ENCODE results near the gene CNEP1R1.

The CNEP1R1 gene

DNA sequence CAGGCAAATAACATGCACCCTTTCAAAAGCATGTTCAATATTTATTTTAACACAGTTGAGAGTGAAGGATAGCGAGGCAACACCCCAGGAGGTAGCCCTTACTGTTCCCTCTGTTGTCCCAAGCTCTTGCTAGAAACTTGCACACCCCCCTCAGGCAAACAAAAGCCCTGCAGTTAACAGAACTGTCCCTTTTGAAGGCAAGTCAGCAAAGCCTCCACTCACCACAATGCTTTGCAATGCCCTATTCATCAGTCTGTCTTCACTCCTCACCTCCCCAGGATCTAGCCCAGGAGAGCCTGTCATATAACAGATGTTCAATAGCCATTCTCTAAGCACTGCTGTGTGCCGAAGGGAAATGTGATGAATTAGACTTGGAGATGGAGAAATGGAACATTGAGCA is 3.5 kb upstream of the CNEP1R1 start:
- DNase-seq = no peak

DNA sequence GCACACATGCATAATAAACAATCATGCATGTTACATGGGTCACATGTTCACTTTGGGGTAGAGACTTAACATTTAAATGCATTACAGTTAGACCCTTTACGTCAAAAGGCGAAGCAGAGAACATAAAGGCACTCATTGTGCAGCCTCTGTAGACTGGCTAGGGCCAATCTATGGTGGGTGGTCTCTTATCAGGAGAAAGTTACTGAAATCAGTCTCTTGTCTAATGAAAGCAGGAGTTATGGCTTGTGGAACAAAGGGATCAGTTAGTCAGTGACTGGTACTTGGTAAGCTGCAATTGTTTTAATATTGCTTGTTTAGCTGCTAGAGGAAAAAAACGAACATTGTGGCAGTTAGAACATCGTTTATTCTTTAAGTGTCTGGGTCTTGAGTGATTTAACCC is 1.4 kb upstream of the CNEP1R1 start:
- DNase-seq = no peak

DNA sequence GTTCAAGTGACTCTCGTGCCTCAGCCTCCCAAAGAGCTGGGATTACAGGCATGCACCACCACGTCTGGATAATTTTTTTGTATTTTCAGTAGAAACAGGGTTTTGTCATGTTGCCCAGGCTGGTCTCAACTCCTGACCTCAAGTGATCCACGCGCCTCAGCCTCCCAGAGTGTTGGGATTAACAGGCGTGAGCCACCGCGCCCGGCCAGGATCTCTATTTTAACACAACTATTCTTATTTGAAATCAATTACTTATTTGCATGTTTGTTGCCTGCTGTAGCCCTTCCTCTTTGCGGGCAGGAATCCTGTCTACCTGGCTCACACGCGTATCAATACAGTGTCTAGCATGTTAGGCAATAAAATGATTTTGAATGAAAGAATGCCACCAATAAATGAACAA is 818 bp upstream of the CNEP1R1 start:
- no peak for DNase-seq

DNA sequence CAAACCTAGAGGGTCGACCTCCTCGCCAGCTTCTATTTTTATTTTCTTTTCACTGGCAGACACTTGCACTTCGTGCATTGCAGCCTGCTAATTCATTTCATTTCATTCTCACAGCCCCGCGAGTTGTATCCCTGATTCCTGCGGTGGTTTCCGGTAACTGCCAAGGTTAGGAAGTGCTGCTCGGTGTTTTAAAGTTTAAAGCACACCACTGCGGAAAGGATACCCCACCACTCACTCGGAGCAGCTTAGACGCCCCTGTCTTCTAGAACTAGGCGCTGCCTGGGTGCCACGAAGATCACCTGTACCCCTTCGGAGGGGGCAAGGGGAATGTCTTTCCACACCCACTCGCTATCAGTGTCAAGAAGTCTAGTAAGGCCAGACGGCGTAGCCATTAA is 509 bp downstream of the CNEP1R1 start:
- no peak for DNase-seq

DNA sequence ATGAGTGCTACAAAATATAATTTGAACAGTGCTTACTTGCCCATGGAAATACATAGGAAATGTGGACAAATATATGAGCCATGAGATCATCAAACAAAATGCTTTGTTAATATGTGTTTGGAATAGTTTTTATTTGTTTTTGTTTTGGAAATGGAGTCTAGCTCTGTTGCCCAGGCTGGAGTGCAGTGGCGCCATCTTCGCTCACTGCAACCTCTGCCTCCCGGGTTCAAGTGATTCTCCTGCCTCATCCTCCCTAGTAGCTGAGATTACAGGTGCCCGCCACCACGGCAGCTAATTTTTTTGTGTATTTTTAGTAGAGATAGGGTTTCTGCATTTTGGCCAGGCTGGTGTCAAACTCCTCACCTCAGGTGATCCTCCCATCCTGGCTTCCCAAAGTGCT is 2.8 kb downstream of the CNEP1R1 start:
- no peak for DNase-seq

DNA sequence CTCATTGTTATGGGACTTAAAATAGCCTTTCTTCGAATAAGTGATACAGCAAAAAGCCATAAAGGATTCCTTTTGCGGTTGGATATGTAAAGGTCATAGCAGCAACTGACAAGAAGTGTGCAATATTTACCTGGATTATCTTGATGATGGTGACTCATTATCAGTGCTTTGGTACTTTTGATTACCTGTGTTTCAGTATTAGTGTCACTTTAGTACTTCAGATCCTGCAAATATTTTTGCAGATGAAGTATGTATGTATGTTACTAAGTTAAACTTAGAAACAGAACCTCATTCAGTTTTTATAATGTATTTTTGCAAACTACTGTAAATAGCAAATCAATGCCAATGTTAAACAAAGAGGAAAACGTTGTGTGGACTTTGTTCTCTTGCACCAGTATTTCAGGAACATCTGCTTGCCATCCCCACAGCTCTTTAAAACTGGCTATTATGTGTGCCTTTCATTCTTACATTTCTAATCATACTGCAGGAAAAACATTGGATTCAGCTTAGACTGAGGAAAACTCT is 10.5 kb downstream of the CNEP1R1 start:
- DNase-seq = no peak

DNA sequence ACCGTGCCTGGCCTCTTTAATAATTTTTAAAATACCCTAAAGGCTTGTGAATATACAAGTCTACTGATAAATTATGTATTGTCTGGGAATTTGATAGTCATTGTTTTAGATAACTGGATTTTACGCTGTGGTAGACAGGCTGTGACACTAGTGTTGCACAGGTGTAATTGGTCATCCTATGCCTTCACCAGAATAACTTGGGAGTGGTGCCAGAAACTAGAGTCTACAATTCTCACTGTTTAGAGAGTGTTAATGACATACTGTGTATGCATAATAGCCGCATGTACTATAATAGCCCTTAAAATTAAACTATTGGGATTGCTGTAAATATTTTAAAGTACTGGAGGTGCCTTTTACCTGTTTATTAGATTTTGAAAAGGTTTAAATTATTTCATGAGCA is 11.4 kb downstream of the CNEP1R1 start:
- DNase-seq = no peak

DNA sequence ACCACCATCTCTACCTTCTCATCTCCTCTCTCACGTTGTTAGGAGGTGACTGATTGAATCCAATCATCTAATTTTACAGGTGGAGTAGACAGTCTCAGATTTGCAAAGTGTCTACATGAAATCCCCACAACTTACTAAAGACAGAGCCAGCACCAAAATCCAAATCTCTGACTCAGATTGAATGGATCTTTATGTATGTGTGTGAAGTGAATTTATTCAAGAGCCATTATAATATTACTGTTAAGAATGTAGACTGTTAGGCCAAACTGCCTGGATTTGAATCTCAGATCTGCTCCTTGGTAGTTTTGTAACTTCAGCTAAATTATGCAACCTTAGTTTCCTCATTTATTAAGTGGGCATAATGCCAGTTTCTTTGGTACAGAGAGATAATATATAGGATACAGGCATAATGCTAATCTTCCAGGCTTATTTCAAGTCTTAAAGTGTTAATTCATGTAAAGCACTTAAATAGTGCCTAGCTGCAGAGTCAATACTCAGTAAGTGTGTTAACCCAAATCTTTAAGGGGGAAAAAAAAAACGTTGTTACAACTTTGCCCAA is 12.7 kb downstream of the CNEP1R1 start:
- DNase-seq = no peak

DNA sequence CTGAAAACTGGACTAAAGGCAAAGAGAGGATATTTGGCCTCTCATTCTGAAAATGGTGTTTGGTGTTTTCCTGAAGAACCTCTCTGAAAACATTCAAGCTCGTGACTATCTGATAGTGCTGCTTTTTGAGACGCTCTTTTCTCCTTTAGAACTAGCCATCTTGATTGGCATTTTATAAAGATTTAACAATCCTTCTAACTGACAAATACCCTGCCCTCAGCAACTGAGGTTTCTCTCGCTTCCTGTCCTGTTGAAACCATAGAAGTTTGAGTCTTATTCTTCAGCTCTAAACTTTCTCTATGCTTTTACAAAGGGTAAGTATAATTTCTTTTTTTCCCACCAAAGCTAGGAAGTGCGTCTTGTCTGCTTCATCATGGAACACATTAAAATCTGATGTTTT is 13.3 kb downstream of the CNEP1R1 start:
- no peak for DNase-seq

DNA sequence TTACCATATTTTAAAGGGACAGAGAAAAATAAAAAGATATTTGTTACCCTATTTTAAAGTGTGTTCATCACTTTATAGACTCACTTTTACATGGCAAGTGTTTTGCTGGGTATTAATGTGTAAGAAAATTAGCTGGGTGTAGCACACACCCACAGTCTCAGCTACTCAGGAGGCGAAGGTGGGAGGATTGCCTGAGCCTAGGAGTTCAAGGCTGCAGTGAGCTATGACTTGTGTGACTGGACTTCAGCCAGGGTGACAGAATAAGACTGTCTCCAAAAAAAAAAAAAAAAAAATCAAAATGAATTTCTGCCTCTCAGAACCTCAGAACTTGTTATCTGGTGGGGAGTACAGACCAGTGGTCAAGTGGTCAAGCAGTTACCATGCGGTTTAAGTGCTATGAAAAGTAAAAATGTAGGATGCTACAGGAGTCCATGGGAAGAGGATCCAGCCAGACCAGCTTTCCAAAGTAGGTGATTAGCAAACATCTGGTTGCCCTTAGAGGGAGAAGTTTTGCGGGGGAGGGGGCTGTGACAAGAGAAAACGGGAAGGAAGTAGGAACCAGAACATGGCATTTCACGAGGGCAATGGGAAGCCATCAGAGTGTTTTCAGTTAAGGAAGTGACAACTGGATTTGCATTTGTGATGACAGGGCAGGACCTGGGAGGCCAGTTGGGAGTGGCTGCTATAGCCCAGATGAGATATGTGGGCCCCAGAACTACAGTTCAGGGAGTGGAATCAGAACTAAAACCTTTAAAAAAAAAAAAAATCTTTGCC is 13.9 kb downstream of the CNEP1R1 start:
- no peak for DNase-seq

DNA sequence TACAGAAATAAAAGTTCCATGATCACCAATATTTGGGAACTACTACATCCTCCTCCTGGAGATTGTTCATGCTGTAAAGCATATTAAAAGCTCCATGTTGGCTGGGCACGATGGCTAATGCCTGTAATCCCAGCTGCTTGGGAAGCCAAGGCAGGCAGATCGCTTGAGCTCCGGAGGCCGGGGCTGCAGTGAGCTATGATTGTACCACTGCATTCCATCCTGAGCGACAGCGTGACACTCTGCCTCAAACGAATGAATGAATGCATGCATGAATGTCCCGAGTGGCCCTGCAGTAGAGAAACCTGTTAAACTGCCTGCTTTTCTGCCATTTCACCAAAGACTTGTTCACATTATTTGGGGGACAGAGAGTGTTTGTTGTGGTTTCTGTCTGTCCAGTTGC is 15.0 kb downstream of the CNEP1R1 start:
- DNase-seq = no peak

DNA sequence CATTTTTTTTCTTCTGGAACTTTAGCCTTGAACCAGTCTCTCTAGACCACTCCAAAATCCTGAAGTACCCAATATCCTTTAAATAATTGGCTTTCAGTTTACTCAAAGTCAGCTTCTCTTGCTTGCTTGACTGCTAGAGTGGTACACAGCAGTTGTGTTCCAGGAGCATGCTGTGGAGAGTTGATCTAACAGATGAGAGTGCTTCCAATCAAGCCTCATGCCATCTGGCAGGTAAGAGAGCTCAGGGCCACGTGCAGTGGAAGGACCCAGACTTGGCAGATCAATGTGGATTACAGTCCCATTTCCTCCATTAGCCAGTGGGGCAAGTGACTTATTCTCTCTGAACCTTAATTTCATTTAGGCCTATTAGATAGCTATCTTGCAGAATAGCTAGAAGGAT is 15.7 kb downstream of the CNEP1R1 start:
- DNase-seq = no peak

DNA sequence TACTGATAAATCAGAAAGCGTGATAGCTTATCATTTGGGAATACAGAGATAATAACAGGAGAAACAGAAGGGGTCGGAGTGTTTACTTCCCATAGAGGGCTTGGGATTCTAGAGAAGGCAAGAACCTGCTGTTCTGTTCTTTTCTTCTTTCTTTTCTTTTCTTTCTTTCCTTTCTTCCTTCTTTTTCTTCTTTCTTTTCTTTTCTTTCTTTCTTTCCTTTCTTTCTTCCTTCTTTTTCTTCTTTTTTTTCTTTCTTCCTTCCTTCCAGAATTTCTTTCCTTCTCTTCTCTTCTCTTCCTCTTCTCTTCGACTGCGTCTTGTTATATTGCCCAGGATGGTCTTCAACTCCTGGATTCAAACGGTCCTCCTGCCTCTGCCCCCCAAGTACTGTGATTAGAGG is 18.3 kb downstream of the CNEP1R1 start:
- no peak for DNase-seq

DNA sequence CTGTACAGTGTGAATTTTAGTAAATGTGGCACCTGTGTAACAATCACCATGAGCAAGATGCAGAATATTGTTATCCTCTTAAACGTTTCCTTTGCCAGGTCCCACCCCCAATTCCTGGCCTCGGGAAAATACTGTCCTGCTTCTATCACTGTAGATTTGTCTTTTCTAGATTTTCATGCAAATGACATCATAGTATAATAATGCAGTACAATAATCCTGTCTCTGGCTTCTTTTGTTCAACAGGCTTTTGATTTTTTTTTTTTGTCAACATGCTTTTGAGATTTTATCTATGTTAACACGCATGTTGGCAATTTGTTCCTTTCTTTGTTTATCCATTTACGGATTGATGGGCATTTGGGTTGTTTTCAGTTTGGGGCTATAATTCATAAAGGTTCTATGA is 20.4 kb downstream of the CNEP1R1 start:
- no peak for DNase-seq

DNA sequence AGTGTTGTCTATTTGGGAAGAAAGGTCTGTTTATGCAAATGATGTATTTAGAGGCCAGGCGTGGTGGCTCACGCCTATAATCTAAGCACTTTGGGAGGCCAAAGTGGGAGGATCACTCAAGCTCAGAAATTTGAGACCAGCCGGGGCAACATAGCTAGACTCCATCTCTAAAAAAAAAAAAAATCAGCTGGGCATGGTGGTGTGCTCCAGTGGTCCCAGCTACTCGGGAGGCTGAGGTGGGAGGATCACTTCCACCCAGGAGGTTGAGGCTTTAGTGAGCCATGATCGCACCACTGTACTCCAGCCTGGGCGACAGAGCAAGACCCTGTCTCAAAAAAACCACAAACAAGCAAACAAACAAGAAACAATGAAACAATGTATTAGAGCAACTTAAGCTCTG is 21.8 kb downstream of the CNEP1R1 start:
- no peak for DNase-seq

DNA sequence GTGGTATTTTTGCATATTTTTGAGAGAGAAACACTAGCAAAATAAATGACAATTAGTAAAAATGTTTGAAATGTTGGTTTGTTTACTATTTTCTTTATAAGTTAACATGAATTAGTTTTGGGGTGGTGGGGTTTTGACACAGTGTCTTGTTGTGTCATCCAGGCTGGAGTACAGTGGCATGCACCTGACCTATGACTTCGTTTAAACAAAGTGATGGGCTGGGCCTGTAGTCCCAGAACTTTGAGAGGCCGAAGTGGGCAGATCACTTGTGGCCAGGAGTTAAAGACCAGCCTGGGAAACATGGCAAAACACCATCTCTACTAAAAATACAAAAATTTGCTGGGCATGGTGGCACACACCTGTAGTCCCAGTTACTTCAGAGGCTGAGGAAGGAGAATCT is 22.8 kb downstream of the CNEP1R1 start:
- DNase-seq = no peak

DNA sequence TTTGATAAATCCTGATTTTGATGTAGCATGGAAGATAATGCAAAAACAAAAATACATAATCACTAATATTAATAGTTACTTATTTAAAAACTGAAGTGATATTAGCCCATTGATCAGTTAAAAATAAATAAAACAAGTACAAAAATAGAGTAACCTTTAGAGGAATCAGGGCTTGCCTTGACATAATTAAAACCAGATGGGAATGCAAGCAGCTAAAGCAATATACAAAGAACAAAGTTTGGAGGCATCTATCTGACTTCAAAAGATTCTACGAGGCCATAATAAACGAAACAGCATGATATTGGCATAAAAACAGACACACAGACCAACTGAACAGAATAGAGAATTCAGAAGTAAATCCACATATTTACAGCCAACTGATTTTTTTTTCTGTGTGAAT is 25.8 kb downstream of the CNEP1R1 start:
- DNase-seq = no peak

DNA sequence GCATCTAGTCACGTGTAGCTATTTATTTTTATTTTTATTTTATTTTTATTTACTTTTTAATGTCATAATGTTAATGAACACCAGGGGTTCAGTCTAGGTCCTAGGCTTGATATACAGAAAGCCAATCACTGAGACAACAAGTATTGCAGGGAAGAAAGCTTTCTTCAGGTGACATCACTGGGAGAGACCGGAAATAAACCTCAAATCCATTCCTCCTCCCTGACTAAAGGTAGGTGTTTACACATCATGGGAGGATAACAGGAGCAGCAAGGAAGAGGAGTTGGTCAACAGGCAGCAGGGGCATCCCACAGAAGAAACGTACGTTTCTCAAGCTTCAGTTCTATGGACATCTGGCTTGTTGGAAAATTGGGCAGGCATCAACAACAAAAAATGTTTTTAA is 31.2 kb downstream of the CNEP1R1 start:
- no peak for DNase-seq

DNA sequence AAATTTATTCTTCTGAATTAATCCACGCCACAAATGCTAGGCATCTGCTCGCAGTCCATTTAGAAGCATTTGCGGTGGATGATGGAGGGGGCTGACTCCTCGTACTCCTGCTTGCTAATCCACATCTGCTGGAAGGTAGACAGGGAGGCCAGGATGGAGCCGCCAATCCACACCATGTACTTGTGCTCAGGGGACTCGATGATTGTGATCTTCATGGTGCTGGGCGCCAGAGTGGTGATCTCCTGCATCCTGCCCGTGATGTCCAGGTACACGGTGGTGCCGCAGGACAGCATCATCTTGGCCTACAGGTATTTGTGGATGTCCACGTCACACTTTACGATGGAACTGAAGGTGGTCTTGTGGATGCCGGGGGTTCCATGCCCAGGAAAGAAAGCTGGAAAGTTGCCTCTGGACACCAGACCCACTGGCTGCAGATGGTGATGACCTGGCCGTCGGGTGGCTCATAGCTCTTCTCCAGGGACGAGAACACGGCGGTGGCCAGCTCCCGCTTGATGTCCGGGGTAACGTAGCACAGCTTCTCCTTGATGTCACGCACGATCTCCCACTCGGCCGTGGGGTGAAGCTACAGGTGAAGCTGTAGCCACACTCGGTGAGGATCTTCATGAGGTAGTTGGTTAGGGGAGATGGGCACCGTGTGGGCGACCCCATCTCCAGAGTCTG is 33.2 kb downstream of the CNEP1R1 start:
- no peak for DNase-seq

DNA sequence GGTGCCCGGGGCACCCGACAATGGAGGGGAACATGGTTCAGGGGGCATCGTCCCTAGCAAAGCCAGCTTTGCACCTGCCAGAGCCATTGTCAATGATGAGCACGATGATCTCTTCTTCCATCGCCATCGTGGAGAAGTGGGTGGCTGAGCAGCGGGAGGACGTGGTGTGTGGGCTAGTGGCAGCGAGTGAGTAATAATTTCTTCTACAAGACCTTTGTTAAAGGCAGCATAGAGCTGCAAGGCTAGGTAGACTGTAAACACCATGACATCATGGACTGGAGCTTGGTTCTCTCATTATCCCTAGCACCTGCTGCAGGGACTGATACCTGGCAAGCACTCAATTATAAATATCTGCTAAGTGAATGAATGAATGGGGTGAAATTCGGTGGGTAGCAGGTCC is 34.1 kb downstream of the CNEP1R1 start:
- no peak for DNase-seq

DNA sequence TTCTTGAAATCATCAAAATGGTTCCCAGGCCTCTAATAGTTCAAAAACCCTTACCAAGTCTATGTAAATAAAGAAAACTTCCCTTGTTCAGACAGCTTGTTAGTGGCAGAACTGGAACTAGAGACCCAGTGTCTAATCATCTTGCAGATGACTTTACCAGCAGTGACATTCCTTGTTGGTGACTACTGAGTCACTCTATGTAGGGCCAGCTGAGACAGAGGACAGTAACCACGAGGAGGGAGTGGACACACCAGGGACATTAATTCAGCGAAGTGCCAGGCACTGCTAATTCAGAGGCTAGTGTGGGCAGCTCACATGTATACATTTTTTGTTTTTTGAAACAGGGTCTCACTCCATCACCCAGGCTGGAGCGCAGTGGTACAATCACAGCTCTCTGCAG is 34.6 kb downstream of the CNEP1R1 start:
- no peak for DNase-seq

DNA sequence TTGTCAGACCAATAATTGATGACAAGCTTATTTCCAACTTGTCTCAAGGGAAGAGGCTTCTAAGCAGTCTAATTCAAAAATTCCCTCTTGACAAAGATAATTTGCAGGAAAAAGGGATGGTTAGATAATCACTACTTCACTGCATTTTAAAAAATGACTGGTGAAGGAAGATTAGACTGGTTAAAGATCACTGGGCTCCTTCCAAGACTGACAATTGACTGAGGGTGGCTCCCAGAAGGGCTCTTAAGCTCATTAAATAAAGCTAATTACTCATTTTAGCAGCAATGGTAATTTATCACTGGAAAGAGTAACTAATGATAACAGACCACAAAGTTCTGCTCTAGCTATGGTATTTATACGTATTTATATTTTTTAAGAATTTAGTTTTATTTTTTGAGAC is 36.3 kb downstream of the CNEP1R1 start:
- DNase-seq = no peak

DNA sequence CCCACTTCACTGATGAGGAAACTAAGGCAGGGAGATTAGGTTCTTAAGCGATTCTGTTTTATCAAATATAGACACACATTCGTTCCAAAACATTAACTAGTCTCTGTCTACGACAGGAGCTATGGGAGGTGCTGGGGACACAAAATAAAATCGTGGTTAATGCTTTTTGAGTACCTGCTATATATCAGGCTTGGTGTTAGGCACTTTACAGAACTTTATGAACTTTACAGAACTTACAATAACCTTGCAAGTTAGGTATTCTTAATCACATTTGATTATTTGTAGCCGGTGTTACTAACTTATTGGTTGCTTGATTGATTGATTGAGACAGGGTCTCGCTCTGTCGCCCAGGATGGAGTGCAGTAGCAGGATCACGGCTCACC is 40.2 kb downstream of the CNEP1R1 start:
- DNase-seq = no peak

Measured in right forelimb (tissue), 1 donor.